CD4-positive, alpha-beta memory T cell (primary cell): ENCODE data around the gene CLDN4. TPM values are rescaled to one million over a fixed set of nuclear protein-coding genes. Genes with fewer than 3 reads are reported as not detected.

Source experiments
- CTCF ChIA-PET: fragments of 350-600 bp; sonication (Branson Sonifier 250); formaldehyde crosslinking; loops from one replicate; lab custom pipeline; 2021; ENCODE audit warnings: inconsistent platforms; ENCODE audit not compliant: partially characterized antibody; lab: Charles Lee
- POLR2A ChIA-PET: fragments of 350-600 bp; sonication (Branson Sonifier 250); formaldehyde crosslinking; loops from one replicate; lab custom pipeline; 2021; ENCODE audit not compliant: partially characterized antibody; lab: Charles Lee
- DNase-seq, 5 donors: peaks; one replicate each; pipeline versions ENCODE4 v3.0.0 to v3.0.0-alpha.2; 2020 to 2022; ENCODE audit warnings: mixed read lengths in 1 of 5
- H3K27ac ChIP-seq: one replicate; pipeline ENCODE4 v1.7.0; 2013; ENCODE audit warnings: low read depth, low read length
- H3K27me3 ChIP-seq: 2 replicates; pipeline ENCODE4 v1.7.0; 2013; ENCODE audit warnings: mild to moderate bottlenecking, low read length, moderate library complexity; ENCODE audit not compliant: insufficient read depth
- H3K36me3 ChIP-seq: 2 replicates; pipeline ENCODE4 v1.7.0; 2013; ENCODE audit warnings: mild to moderate bottlenecking, low read length, moderate library complexity; ENCODE audit not compliant: insufficient read depth
- H3K4me1 ChIP-seq: 2 replicates; pipeline ENCODE4 v1.7.0; 2013; ENCODE audit warnings: mild to moderate bottlenecking, low read length, moderate library complexity; ENCODE audit not compliant: insufficient read depth
- H3K4me3 ChIP-seq, 2 donors: one replicate each; pipeline ENCODE4 v1.7.0; 2013; ENCODE audit warnings: low read length in 2 of 2, mild to moderate bottlenecking in 1 of 2
- H3K9me3 ChIP-seq, 2 donors: one replicate each; pipeline ENCODE4 v1.7.0; 2013; ENCODE audit warnings: low read length in 2 of 2, control low read depth in 1 of 2; ENCODE audit not compliant: control insufficient read depth in 1 of 2
- H3K27ac Mint-ChIP-seq, 7 donors: one replicate each; pipeline ENCODE4 v1.8.0; 2020 to 2021; ENCODE audit warnings: mixed read lengths in 7 of 7, mild to moderate bottlenecking in 6 of 7, inconsistent platforms in 3 of 7, moderate library complexity in 3 of 7
- H3K27me3 Mint-ChIP-seq, 2 donors: one replicate each; pipeline ENCODE4 v1.8.0; 2020 to 2021; ENCODE audit warnings: mixed read lengths in 2 of 2
- H3K36me3 Mint-ChIP-seq, 2 donors: one replicate each; pipeline ENCODE4 v1.8.0; 2020 to 2021; ENCODE audit warnings: mixed read lengths in 2 of 2, inconsistent platforms in 1 of 2, mild to moderate bottlenecking in 1 of 2
- H3K4me1 Mint-ChIP-seq, 4 donors: one replicate each; pipeline ENCODE4 v1.8.0; 2020 to 2021; ENCODE audit warnings: mixed read lengths in 4 of 4, mild to moderate bottlenecking in 1 of 4
- H3K4me3 Mint-ChIP-seq, 8 donors: one replicate each; pipeline ENCODE4 v1.8.0; 2020 to 2021; ENCODE audit warnings: mixed read lengths in 8 of 8, mild to moderate bottlenecking in 7 of 8, moderate library complexity in 6 of 8, inconsistent platforms in 3 of 8
- H3K9me3 Mint-ChIP-seq, 8 donors: one replicate each; pipeline ENCODE4 v1.8.0; 2020 to 2021; ENCODE audit warnings: mixed read lengths in 8 of 8, mild to moderate bottlenecking in 5 of 8, inconsistent platforms in 3 of 8, moderate library complexity in 1 of 8
- intact Hi-C: fragments of 100-400 bp; cut with micrococcal nuclease; formaldehyde crosslinking; loops from one replicate; pipeline ENCODE4 v1.15.1; 2023
- polyA plus RNA-seq, 2 donors: library from polyadenylated mRNA; unstranded; fragments of 300-500 nt; fragmentation: Illumina TruSeq; gene quantifications; one replicate each; pipeline ENCODE4 v1.2.3, GENCODE V29; 2021
- total RNA-seq, 2 experiments: library from RNA; stranded (reverse); gene quantifications; one replicate each; pipeline ENCODE4 v1.2.3, GENCODE V29; 2021

CLDN4 gene
- total and polyA plus RNA-seq, 4 experiments from 2014 or later = 0.05 TPM; not detected in 3

DNA sequence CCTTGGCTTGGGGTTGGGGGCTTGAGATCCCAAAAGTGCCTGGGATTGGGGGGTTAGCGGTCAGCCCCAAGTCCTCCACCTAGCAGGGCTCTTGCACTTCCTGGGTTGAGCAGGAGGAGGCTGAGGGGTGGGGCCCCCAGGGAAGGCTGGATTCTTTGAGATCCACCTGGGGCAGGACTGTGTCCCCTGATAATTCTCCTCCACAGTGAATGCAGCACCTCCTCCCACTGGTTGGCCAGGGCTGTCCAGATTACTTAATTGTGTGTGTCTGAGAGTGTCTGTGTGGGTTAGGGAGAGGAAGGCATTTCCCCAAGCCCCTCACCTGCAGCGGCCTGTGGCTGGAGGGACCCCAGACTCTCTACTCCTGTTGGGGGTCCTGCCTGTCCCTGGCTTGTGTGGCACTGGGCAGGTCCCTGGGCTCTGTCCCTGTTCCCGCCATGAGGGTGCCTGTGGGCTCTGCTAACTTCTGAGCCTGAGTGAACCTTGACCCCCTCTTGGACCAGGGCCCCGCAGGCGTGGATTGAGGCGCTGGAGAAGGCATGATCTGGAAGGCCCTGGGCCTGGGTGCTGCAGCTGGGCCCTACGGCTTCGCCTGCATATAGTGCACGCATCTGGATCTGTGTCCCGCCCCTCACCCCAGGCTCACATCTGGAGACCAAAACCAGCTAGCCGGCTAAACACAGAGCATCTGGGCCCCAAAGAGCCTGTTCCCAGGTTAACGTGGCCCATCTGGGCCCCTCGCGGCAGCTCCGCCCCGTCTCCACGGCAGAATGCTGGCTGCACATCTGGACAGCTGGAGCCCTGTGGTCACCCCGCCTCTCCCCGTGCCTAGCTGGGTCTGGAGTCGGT, 40.6 kb downstream of the CLDN4 start:
- Histone ChIP-seq H3K4me3 (no peak overlapping the region), H3K36me3 (no peaks in the 10 kb centered on the region), H3K4me1 (no peaks in the 10 kb centered on the region), H3K27me3 (no peaks in the 10 kb centered on the region), H3K27ac (no peak overlapping the region), H3K9me3 (no peaks in the 10 kb centered on the region)
- no peak for DNase-seq
- Mint-ChIP-seq H3K4me1 (no peaks in the 10 kb centered on the region), H3K4me3 (no peak overlapping the region), H3K27me3 (peaks cover 1 to 2% of the 10 kb centered on the region in 2 donors), H3K27ac (no peak overlapping the region), H3K9me3 (peaks cover 0 to 1% (median 0%) of the 10 kb centered on the region in 8 donors), H3K36me3 (no peaks in the 10 kb centered on the region)
- CTCF ChIA-PET = interaction anchor here (0.8 kb wide), 1 partner anchor 15 kb away, joined by 3 read pairs; no protein-coding TSS in a partner anchor
- intact Hi-C loops = no loop called here
- POLR2A ChIA-PET = no interaction called here

DNA sequence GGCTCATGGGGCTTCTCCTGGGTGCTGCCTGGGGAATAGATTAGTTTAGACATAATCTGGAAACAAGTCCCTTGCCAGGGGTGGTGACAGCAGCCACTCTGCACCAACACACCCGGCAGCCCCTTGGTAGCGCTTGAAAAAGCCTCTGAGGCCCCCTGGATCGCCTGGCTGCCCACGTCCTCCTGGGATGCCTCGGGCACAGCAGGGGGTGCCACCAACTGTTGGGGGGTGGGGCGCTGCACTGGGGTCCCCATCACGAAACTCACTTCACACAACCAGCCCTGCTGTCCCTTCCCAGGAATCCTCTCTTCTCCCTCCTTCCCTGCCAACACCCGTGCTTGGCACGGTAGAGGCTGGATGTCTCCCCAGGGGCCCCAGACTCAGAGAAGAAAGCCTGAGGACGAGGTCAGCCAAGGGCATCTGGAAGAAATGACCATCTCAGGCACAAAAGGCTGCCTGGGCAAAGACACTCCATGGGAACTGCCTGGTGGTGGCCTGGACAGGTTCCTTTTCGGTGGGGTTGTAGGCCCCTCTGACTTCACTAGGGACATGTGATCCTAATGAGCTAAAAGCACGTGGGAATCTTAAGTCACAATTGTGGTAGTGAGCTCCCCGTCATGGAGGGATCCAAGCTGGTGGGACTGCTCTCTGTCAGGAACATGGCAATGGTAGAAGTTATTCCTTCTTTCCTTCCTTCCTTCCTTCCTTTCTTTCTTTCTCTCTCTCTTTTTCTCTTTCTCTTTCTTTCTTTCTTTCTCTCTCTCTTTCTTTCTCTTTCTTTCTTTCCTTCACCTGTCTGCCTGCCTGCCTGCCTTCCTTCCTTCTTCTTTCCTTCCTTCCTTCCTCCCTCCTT, 41.5 kb downstream of the CLDN4 start:
- Mint-ChIP-seq H3K36me3 (no peaks in the 10 kb centered on the region), H3K4me1 (no peaks in the 10 kb centered on the region), H3K27ac (no peak overlapping the region), H3K4me3 (no peak overlapping the region), H3K9me3 (peaks cover 0 to 1% (median 0%) of the 10 kb centered on the region in 8 donors), H3K27me3 (peaks cover 2 to 3% of the 10 kb centered on the region in 2 donors)
- Histone ChIP-seq H3K36me3 (no peaks in the 10 kb centered on the region), H3K4me1 (no peaks in the 10 kb centered on the region), H3K27ac (no peak overlapping the region), H3K4me3 (no peak overlapping the region), H3K27me3 (no peaks in the 10 kb centered on the region), H3K9me3 (no peaks in the 10 kb centered on the region)
- ChIA-PET CTCF (interaction anchor here (0.8 kb wide), 1 partner anchor 16 kb away, joined by 3 read pairs; no protein-coding TSS in a partner anchor), POLR2A (no interaction called here)
- DNase-seq = no peak
- intact Hi-C loops = no loop called here

- Mint-ChIP-seq H3K4me1 (no peaks in the 10 kb centered on the region), H3K4me3 (no peak overlapping the region), H3K36me3 (no peaks in the 10 kb centered on the region), H3K9me3 (no peaks in the 10 kb centered on the region), H3K27me3 (peaks cover 3 to 12% of the 10 kb centered on the region in 2 donors), H3K27ac (no peak overlapping the region)
- H3K36me3 ChIP-seq = no peaks in the 10 kb centered on the region
- ChIA-PET POLR2A (no interaction called here), CTCF (no interaction called here)
- H3K4me3 ChIP-seq = no peak overlapping the region
- intact Hi-C loops = no loop called here
- no peaks in the 10 kb centered on the region for H3K27me3 ChIP-seq
- DNase-seq = no peak
- H3K4me1 ChIP-seq = no peaks in the 10 kb centered on the region
- no peak overlapping the region for H3K27ac ChIP-seq
- no peaks in the 10 kb centered on the region for H3K9me3 ChIP-seq
These were observed 45.6 kb downstream of the CLDN4 start for GRCh38 chr7:73876361-73876760.

GRCh38 chr7:73876973-73877372, 46.2 kb downstream of the CLDN4 start:
- Histone ChIP-seq H3K4me1 (no peaks in the 10 kb centered on the region), H3K36me3 (no peaks in the 10 kb centered on the region), H3K27ac (no peak overlapping the region), H3K9me3 (no peaks in the 10 kb centered on the region), H3K4me3 (no peak overlapping the region), H3K27me3 (no peaks in the 10 kb centered on the region)
- Mint-ChIP-seq H3K27me3 (peaks cover 3 to 13% of the 10 kb centered on the region in 2 donors), H3K36me3 (no peaks in the 10 kb centered on the region), H3K4me1 (no peaks in the 10 kb centered on the region), H3K4me3 (no peak overlapping the region), H3K27ac (no peak overlapping the region), H3K9me3 (no peaks in the 10 kb centered on the region)
- ChIA-PET POLR2A (no interaction called here), CTCF (no interaction called here)
- no peak for DNase-seq
- intact Hi-C loops = no loop called here

DNA sequence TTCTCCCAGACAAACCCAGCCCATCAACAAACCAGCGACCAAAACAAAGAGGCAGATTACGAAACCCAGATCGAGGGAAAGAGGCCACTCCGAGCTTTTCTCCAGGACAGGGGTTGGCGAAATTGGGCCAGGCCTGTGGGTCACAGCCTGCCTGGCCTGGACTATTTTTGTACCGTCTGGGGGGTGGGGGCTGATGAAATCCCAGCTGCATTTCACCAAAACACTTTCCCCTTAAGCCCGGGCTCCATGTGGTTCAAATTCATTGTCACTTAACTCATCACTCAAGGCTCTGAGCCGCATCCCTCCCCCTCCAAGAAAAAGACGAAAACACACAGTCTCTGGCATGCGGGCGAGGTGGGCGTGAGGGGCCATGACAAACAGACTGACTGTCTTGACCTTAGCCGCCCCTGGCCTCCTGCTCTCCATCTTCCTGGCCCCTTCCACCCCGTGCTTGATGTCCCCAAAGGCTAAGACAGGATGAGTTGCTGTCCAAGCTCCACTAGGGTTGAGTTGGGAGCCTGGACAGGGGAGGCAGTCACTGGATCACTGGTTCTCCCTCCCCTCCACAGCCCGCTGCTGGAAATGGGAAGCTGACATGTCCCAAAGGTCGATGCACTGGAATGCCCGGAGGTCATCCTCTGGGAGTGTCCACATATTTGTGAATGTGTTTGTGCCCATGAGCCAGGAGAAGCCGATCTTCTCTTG, 49.3 kb downstream of the CLDN4 start:
- no peak overlapping the region for H3K27ac ChIP-seq
- intact Hi-C loops = no loop called here

GRCh38 chr7:73880755-73881328, 50.0 kb downstream of the CLDN4 start:
- ChIA-PET POLR2A (no interaction called here), CTCF (no interaction called here)
- H3K9me3 ChIP-seq = no peaks in the 10 kb centered on the region
- DNase-seq = no peak
- no peaks in the 10 kb centered on the region for H3K9me3 Mint-ChIP-seq
- intact Hi-C loops = no loop called here
- H3K27me3 ChIP-seq = no peaks in the 10 kb centered on the region
- no peaks in the 10 kb centered on the region for H3K4me1 ChIP-seq
- no peaks in the 10 kb centered on the region for H3K4me1 Mint-ChIP-seq
- H3K4me3 Mint-ChIP-seq = no peak overlapping the region
- no peak overlapping the region for H3K27ac ChIP-seq
- peaks cover 6 to 13% of the 10 kb centered on the region in 2 donors for H3K27me3 Mint-ChIP-seq
- no peak overlapping the region for H3K4me3 ChIP-seq
- no peaks in the 10 kb centered on the region for H3K36me3 ChIP-seq
- no peak overlapping the region for H3K27ac Mint-ChIP-seq
- H3K36me3 Mint-ChIP-seq = no peaks in the 10 kb centered on the region

More for the DNA sequence above, 49.3 kb downstream of the CLDN4 start:
- POLR2A ChIA-PET = no interaction called here
- Histone ChIP-seq H3K36me3 (no peaks in the 10 kb centered on the region), H3K27me3 (no peaks in the 10 kb centered on the region), H3K4me1 (no peaks in the 10 kb centered on the region), H3K9me3 (no peaks in the 10 kb centered on the region), H3K4me3 (no peak overlapping the region)
- Mint-ChIP-seq H3K27me3 (peaks cover 6 to 13% of the 10 kb centered on the region in 2 donors), H3K9me3 (no peaks in the 10 kb centered on the region), H3K4me1 (no peaks in the 10 kb centered on the region), H3K36me3 (no peaks in the 10 kb centered on the region), H3K4me3 (no peak overlapping the region), H3K27ac (no peak overlapping the region)
- no peak for DNase-seq
- CTCF ChIA-PET = no interaction called here
